LHCN-M2 (cell line): ENCODE measurements around the gene TTLL5. TPM values are rescaled to one million over a fixed set of nuclear protein-coding genes. Genes with fewer than 3 reads are reported as not detected.

Experiments
- DNase-seq: peaks from one replicate; pipeline ENCODE4 v3.0.0-alpha.2; 2012; ENCODE audit warnings: low read depth
- total RNA-seq: library from RNA; depleted of rRNA; stranded (reverse); fragments of >200 nt; gene quantifications from 2 replicates; pipeline ENCODE4 v1.2.3, GENCODE V29; 2014

Gene TTLL5
- total RNA-seq, 1 experiment from 2014 or later = 22.0 TPM

DNA sequence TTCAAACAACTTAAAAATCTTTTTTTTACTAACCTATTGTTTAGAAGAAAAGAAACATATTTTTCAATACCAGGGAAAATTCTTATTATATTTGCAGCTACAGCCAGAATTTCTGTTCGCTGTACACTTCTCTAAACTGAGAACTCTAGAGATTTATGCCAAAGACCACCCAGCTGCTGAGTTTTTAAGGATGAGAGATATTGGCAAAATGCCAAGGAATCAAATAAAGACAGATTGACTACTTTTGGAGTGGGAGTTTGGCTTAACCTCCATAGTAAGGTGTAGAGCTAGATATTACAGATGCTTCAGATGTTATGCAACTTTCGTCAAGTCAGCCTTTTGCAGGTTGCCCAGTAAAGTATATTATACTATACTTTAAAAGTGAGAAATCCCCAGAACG lies 71.8 kb downstream of the TTLL5 start:
- DNase-seq = no peak

GRCh38 chr14:75734854-75735253 lies 73.8 kb downstream of the TTLL5 start:
- DNase-seq = no peak

- DNase-seq = no peak
These were observed 75.9 kb downstream of the TTLL5 start for GRCh38 chr14:75736845-75737485.

GRCh38 chr14:75738192-75738591 lies 77.1 kb downstream of the TTLL5 start:
- DNase-seq = no peak

DNA sequence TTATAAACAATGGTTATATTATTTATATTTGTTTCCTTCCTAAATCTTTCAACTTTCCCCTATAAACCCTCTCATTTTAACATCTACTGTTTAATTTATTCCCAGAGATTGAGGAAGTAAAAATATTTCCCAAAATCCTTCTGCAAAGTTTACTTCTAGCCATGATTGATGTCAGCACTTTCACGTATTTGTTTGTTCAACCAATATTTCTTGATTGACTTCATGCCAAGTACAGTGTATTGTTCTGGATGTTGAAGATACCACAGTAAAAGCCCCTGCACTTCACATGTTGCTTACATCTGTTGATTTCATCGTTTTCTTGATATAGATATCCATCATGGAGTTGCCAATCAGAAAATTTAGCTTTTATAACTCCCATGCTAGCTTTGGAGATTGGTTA lies 81.8 kb downstream of the TTLL5 start:
- no peak for DNase-seq

DNA sequence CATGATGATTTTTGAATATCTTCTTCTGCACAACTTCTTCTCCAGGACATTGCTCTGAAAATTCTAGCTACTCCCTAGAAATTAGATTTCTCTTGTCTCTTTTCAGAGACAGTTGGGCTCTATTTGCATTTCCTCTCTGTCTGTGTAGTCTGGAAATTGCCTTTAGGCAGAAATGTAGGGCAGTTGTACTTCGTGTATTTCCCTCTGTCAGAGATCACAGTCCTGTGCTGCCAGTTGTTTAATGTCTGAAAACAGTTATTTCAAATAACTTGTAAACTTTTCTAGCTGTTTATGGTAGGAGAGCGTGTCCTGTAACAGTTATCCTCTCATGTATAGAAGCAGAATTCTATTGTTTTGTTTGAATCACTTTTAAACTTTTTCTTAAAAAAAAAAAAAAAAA lies 86.9 kb downstream of the TTLL5 start:
- no peak for DNase-seq

DNA sequence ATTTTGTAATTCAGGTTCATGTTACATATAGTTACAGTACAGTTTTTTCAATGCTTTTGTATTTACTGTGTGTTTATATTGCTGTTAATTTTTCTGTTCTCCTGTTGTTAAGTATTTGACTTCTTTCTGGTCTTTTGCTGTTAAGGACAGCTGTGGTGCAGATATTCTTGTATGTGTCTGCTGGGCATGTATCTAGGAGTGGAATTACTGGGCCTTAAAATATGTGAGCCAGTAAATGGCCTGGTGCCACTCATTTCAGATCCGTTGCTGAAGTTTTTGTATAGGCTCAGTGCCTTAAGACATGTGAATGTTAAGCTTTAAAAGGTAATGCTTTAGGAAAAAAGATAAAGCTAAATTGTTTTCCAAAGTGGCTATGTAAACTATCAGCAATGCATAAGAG lies 87.3 kb downstream of the TTLL5 start:
- DNase-seq = no peak

DNA sequence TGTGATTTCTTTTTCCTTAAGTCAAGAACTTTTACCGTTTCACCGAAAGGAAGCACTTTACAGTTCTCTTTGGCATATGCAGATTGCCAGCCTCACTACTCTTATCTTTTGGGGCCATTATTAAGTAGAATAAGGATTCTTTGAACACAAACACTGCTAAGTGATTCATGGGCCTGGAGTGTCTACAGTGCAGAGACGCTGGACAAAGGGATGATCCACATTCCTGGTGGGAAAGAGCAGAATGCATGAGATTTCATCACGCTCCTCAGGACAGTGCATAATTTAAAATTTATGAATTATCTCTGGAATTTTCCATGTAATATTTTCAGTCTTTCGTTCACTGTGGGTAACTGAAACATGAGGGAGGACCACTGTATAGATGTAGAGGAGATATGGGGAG lies 90.2 kb downstream of the TTLL5 start:
- DNase-seq = no peak

- DNase-seq = no peak
These were observed 91.0 kb downstream of the TTLL5 start for GRCh38 chr14:75752086-75752485.

GRCh38 chr14:75752907-75753594 lies 92.0 kb downstream of the TTLL5 start:
- DNase-seq = no peak

- no peak for DNase-seq
These were observed 92.7 kb downstream of the TTLL5 start for GRCh38 chr14:75753696-75754095.

DNA sequence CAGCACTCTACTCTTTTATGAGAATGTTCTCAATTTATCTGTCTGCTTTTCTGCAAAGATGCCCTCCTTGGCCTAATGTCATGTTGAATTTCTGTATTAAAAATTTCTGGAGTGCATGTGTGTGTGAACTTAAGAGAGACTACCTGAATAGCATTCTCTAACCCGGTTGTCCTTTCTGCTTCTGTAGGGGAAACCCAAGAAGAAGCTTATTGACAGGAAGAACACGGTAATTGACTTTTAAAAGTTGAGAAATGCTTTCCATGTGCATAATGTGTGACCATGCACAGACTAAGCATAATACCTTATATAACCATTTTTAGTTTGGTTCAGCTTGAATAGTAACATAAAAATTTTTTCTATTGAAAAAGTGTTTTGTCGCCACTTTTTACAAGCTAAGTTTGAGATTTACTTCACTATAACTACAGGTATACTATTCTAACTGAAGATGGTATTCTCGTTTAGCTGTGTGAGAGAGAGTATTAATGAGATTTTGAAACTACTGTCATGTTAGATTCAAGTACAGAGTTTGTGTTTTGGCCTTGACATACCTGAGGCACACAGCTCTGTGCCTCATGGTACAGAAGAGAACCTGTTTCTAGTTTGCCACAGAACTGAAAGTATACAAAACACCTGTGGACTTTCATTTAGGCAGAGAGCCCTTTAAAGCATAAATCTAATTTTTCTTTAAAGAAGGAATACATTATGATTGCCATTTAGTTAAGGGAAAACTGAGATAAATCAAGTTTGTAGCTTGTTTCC lies 96.8 kb downstream of the TTLL5 start:
- no peak for DNase-seq

- DNase-seq = no peak
These were observed 103.0 kb downstream of the TTLL5 start for GRCh38 chr14:75764020-75764419.

DNA sequence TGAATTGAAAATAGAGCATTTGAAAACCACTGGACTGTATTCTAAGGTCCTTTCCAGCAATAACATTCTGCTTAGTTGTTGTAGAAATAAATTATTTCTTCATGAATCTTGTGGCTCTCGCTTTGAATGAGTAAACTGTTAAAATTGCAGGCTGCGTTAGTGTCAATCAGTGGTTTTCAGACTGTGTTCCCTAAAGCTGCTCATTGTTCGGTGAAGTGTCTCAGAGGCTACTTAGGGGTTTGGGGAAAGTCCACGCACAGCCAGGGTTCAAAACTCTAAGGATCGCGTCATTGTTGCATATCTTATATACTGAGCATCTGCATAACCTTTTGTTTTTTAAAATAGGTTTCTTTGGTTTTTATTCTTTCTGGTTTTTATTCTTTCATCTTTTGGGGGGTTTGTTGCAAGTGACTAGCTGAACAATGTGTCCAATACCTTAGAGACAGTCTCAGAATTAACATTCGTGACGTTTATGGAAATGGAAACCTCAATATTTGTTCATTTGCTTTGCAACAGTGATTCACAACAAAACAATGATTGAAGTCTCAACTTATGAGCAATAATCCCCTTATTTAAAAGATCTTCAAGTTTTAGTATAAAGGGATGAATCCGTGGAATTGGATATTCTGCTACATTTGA lies 108.1 kb downstream of the TTLL5 start:
- peak; percentile 87 for DNase-seq

- no peak for DNase-seq
These were observed 109.6 kb downstream of the TTLL5 start for GRCh38 chr14:75770635-75771034.

- no peak for DNase-seq
These were observed 110.5 kb downstream of the TTLL5 start for GRCh38 chr14:75771595-75771994.

DNA sequence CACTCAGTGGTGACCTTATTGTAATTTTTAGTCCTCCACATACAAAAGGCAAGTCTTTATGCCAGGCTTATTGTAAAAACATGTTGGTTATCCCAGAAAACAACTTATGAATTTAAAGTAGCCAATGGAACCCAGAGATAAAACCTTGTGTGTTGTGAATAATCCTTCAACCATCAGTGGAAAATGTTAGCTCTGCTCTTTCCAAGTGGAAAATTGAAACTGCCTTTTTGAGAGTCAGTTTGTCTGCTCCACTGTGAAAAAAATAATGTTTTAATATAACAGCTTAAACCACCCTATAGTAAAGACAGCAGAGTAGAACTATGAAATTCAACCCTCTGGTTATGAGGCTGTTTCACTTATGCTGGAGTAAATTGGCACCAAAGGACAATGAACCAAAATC lies 112.0 kb downstream of the TTLL5 start:
- no peak for DNase-seq

- no peak for DNase-seq
These were observed 120.0 kb downstream of the TTLL5 start for GRCh38 chr14:75781096-75781495.

- DNase-seq = no peak
These were observed 122.1 kb downstream of the TTLL5 start for GRCh38 chr14:75783184-75783583.

DNA sequence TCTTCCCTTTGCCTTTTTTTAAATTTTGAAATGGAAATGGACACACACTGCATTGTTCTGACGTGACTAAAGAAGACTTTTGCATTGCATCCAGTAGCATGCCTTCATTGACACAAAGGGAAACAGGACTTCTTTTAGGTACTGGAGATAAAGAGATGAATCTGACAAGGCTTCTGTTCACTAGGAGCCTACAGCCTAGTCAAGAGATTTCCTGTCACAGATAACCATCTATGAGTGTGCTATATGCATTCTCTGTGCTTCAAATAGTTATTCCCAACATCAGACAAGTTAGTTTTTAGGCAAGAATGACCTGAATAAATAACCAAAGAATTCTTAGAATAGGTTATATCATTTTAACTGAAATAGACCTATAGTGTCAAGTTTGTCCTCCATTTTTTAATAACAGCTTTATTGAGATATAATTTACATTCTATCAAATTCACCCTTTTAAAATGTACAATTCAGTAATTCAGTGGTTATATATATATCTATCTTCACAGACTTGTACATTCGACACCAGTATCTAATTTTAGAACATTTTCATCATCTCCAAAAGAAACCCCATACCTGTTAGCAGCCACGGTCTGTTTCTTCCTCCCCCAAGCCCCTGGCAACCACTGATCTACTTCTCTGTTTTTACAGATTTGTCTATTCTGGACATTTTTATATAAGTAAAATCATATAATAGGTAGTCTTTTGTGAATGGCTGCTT lies 122.7 kb downstream of the TTLL5 start:
- DNase-seq = no peak

GRCh38 chr14:75784314-75784686 lies 123.3 kb downstream of the TTLL5 start:
- DNase-seq = no peak

- peak; percentile 18 for DNase-seq
These were observed 132.8 kb downstream of the TTLL5 start for GRCh38 chr14:75793806-75794205.
